ENCODE results near the gene RASA3. TPM values are rescaled to one million over a fixed set of nuclear protein-coding genes. Genes with fewer than 3 reads are reported as not detected.

RASA3 gene
- polyA plus RNA-seq, 1 experiment, result 31.4 TPM

- Histone ChIP-seq H3K27me3 (ENCODE audit: control insufficient read depth, insufficient read depth, low read length) (no peaks in the 10 kb centered on the region), H3K4me3 (ENCODE audit: low read depth, low read length) (no peak overlapping the region), H3K36me3 (ENCODE audit: control insufficient read depth, insufficient read depth, low read length) (peaks cover 38% of the 10 kb centered on the region)
- DNase-seq (ENCODE audit: low read depth), result no peak
- CTCF ChIA-PET, result no interaction called here
- TF ChIP-seq CTCF (IDR thresholded peaks at IDR 0.05; ENCODE audit: insufficient read depth, low read depth, low read length), result no peak
- POLR2A ChIA-PET, result no interaction called here
Measured at GRCh38 chr13:114000151-114001040, 132.0 kb downstream of the RASA3 start.

- no peak for TF ChIP-seq CTCF (IDR thresholded peaks at IDR 0.05; ENCODE audit: insufficient read depth, low read depth, low read length)
- ChIA-PET CTCF (no interaction called here), POLR2A (no interaction called here)
- Histone ChIP-seq H3K36me3 (ENCODE audit: control insufficient read depth, insufficient read depth, low read length) (peaks cover 43% of the 10 kb centered on the region), H3K27me3 (ENCODE audit: control insufficient read depth, insufficient read depth, low read length) (no peaks in the 10 kb centered on the region), H3K4me3 (ENCODE audit: low read depth, low read length) (no peak overlapping the region)
- DNase-seq (ENCODE audit: low read depth), result no peak
Measured at GRCh38 chr13:113999618-113999910, 132.9 kb downstream of the RASA3 start.

GRCh38 chr13:113998781-113999617 is 133.4 kb downstream of the RASA3 start:
- TF ChIP-seq CTCF (IDR thresholded peaks at IDR 0.05; ENCODE audit: insufficient read depth, low read depth, low read length), result no peak
- Histone ChIP-seq H3K4me3 (ENCODE audit: low read depth, low read length) (no peak overlapping the region), H3K27me3 (ENCODE audit: control insufficient read depth, insufficient read depth, low read length) (no peaks in the 10 kb centered on the region), H3K36me3 (ENCODE audit: control insufficient read depth, insufficient read depth, low read length) (peaks cover 44% of the 10 kb centered on the region)
- ChIA-PET POLR2A (no interaction called here), CTCF (no interaction called here)
- no peak for DNase-seq (ENCODE audit: low read depth)

GRCh38 chr13:113997845-113998751 is 134.3 kb downstream of the RASA3 start:
- CTCF ChIA-PET, result no interaction called here
- H3K4me3 ChIP-seq (ENCODE audit: low read depth, low read length), result no peak overlapping the region
- peaks cover 44% of the 10 kb centered on the region for H3K36me3 ChIP-seq (ENCODE audit: control insufficient read depth, insufficient read depth, low read length)

More at GRCh38 chr13:113997845-113998751, 134.3 kb downstream of the RASA3 start:
- TF ChIP-seq CTCF (IDR thresholded peaks at IDR 0.05; ENCODE audit: insufficient read depth, low read depth, low read length), result no peak
- POLR2A ChIA-PET, result no interaction called here
- H3K27me3 ChIP-seq (ENCODE audit: control insufficient read depth, insufficient read depth, low read length), result no peaks in the 10 kb centered on the region
- peak; percentile 10 for DNase-seq (ENCODE audit: low read depth)

Data from BJ (cell line).